ENCODE measurements around the gene SETDB1. TPM values are rescaled to one million over a fixed set of nuclear protein-coding genes. Genes with fewer than 3 reads are reported as not detected.
A peak's percentile ranks its signal among the peaks of the same experiment; 100 is the strongest.

SETDB1 gene
- total and polyA plus RNA-seq, 2 of the 13 experiments (the other 11 are each of a cell fraction or from before 2014, with no cell fraction given): 33.1 to 34.6 TPM

- TF ChIP-seq SNAPC4 (CRISPR knock-in tag; IDR thresholded peaks at IDR 0.05) (0 out of 2 replicates have a peak, but pooled peaks have one; percentile 49), ZNF343 (CRISPR knock-in tag; IDR thresholded peaks at IDR 0.05) (no peak), ZNF720 (CRISPR knock-in tag; IDR thresholded peaks at IDR 0.05) (no peak), NFE2L2 (IDR thresholded peaks at IDR 0.05; ENCODE audit: low read length) (no peak; the same call in 1 of the 2 replicates), ZNF281 (CRISPR knock-in tag; IDR thresholded peaks at IDR 0.05; ENCODE audit: borderline replicate concordance) (peak; percentile 55; the same call in 1 of the 2 replicates), ZFP91 (CRISPR knock-in tag; IDR thresholded peaks at IDR 0.05; ENCODE audit: borderline replicate concordance) (peak; percentile 61; the same call in 1 of the 2 replicates), MAX (IDR thresholded peaks at IDR 0.05) (no peak; the same call in 1 of the 2 replicates), HINFP (CRISPR knock-in tag; IDR thresholded peaks at IDR 0.05; ENCODE audit: low read depth) (no peak), PITX1 (CRISPR knock-in tag; IDR thresholded peaks at IDR 0.05) (0 out of 2 replicates have a peak, but pooled peaks have one; percentile 47), ZNF350 (CRISPR knock-in tag; IDR thresholded peaks at IDR 0.05; ENCODE audit: borderline replicate concordance, low read depth) (peak; percentile 84), PHF20 (CRISPR knock-in tag; IDR thresholded peaks at IDR 0.05) (0 out of 2 replicates have a peak, but pooled peaks have one; percentile 23), SNAPC2 (CRISPR knock-in tag; IDR thresholded peaks at IDR 0.05) (0 out of 2 replicates have a peak, but pooled peaks have one; percentile 37), ZNF550 (CRISPR knock-in tag; IDR thresholded peaks at IDR 0.05; ENCODE audit: borderline replicate concordance) (no peak), KDM5B (CRISPR knock-in tag; IDR thresholded peaks at IDR 0.05; ENCODE audit: borderline replicate concordance) (peak; percentile 53; the same call in 1 of the 2 replicates)
These were observed 86.7 kb downstream of the SETDB1 start (continued) for GRCh38 chr1:151012684-151013471.
